Measurements from ENCODE around the gene RPL38.

The RPL38 gene

DNA sequence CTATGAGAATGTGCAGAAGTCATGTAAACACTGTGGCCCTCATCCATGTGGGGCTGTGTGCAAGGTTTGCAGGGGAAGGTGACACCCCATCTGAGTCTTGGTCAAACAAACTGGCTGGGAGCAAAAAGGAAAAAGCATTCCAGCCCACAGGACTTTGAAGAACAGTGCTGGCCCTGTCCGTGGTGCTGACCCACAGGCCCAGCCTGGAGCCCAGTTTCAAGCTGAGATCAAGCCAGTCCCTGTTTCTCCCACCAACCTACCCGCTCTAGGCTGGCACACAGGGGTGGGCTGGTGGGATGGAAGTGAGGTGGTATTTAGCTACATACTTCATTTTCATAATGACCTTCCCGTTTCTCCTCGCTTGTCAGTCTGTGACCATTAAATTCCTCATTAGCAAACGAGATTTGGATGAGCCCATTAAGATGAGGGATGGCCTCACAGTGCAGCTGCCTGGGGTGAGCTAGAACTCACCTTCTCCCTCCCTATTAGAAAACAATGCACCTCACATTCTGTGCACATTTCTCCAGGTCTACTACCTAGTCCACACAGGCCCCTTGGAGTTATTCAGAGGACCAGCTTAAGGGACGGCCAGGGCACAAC is 12.6 kb upstream of the RPL38 start:
- H3K4me3 ChIP-seq (ENCODE audit: low read depth, low read length): no peak overlapping the region
- TF ChIP-seq, protein P1, sequence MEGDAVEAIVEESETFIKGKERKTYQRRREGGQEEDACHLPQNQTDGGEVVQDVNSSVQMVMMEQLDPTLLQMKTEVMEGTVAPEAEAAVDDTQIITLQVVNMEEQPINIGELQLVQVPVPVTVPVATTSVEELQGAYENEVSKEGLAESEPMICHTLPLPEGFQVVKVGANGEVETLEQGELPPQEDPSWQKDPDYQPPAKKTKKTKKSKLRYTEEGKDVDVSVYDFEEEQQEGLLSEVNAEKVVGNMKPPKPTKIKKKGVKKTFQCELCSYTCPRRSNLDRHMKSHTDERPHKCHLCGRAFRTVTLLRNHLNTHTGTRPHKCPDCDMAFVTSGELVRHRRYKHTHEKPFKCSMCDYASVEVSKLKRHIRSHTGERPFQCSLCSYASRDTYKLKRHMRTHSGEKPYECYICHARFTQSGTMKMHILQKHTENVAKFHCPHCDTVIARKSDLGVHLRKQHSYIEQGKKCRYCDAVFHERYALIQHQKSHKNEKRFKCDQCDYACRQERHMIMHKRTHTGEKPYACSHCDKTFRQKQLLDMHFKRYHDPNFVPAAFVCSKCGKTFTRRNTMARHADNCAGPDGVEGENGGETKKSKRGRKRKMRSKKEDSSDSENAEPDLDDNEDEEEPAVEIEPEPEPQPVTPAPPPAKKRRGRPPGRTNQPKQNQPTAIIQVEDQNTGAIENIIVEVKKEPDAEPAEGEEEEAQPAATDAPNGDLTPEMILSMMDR (IDR thresholded peaks at IDR 0.05; ENCODE audit: low read depth, low read length): no peak
- DNase-seq (ENCODE audit: low read depth, low spot score): no peak
- in situ Hi-C loops (cut with HindIII; ENCODE audit: low sequenced_read_pairs): no loop called here

DNA sequence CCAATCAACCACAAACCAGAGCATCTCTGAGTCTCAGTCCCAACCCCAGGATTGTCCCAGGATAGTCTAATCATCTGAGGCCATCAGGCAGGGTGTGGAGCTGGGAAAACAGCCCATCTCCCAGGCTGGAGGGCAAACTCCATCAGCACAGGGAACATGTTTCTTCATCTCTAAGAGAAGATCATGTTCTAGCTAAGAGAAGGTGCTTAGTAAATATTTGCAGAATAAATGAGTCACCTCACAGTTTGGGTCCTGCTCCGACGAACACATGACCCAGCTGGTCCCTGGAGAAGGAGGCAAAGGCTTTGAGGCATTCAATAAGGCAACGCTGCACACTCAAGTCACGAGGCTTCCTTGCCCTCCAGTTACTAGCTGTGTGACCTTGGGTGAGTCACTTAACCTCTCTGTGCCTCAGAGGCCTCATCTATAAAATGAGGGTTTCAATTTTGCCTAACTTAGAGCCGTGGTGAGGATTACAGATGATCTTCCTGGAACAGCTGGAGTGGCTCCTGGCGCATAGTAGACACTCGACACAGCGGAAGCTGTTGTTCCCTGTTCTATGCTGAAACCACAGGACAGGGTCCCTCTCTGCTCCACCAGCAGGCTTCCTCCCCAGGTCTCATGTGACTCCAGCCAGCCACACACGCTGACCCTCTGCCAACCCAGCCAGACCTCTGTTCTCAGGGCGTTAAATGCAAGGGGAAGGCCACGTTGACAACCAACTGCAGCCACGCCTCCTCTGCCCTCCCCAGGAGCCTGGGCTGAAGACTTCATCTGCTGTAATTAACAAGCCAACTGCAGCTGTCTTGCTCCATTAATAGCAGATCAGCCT is 10.3 kb upstream of the RPL38 start:
- in situ Hi-C loops (cut with HindIII; ENCODE audit: low sequenced_read_pairs): no loop called here
- H3K4me3 ChIP-seq (ENCODE audit: low read depth, low read length): no peak overlapping the region
- no peak for DNase-seq (ENCODE audit: low read depth, low spot score)
- TF ChIP-seq, protein P1 (IDR thresholded peaks at IDR 0.05; ENCODE audit: low read depth, low read length): no peak

DNA sequence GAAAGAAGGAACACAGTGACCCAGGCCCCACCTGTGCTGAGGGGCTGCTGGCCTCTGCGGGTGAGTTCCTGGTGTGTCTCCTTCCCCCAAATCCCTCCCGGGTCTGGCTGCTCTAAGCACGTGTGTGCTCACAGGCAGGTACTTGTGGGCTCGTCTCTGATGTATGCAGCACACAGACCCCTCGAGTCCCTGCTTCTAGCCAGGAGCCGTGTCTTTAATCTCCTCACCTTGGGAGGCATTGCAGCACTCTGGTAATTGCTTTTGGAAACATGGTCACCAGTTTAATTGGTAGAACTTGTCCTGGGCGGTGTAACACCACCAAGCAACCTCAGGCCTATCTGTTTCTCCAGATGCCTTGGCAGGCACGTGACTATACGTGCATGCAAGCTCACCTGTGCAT is 8.8 kb upstream of the RPL38 start:
- TF ChIP-seq, protein P1 (IDR thresholded peaks at IDR 0.05; ENCODE audit: low read depth, low read length): no peak
- no peak for DNase-seq (ENCODE audit: low read depth, low spot score)
- H3K4me3 ChIP-seq (ENCODE audit: low read depth, low read length): no peak overlapping the region
- in situ Hi-C loops (cut with HindIII; ENCODE audit: low sequenced_read_pairs): no loop called here

DNA sequence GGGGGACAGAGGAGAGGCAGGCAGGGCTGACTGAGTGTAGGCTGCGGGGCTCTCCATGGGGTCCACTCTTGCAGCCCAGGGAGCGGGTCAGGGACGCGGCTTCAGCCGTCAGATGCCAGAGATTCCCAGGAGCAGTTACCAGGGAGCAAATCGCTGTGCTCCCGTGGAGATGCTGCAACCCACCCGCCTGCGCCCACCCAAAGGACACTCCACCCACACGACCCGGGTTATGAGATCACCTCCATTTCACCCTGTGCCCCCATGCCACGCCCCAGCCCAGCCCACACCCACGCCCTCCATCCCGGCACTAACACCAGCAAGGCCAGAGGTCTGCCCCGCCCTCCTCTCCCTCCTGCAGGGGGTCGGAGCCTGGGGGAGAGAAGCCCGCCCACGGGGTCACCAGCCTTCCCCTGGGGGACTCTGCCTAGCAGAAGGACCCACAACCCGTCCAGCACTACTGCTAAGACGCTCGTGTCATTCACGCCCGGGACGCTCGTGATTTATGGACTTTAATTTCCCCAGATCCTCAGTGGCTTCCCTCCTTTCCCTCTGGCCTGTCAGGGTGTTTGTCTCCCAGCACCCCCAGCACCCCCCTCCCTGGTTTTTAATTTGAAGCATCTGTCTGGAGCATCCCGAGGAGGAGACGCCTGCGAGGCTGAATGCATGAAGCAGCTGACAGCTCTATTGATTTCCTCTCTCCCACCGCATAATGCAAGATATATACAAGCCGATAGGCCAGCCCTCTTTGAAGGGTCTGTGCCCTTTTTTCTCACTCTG is 6.7 kb upstream of the RPL38 start:
- no peak for DNase-seq (ENCODE audit: low read depth, low spot score)
- H3K4me3 ChIP-seq (ENCODE audit: low read depth, low read length): no peak overlapping the region
- in situ Hi-C loops (cut with HindIII; ENCODE audit: low sequenced_read_pairs): no loop called here
- TF ChIP-seq, protein P1 (IDR thresholded peaks at IDR 0.05; ENCODE audit: low read depth, low read length): no peak

DNA sequence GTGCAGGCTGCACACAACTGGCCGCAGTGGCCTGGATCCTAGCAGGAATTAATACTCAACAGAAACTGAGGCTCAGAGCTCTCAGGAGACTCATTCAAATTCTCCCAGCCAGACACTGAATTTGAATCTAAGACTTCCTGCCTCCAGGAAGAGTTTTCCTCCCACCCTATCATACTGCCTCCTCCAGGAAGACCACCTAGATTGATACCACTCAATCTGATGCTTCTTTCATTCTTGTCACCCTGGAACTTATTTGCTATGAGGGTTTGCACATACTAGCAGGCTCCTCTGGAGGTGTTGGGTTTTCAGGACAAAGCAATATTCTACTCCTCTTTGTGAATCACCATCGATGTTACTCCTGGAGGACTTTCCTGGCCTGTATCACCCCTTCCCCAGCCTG is 5.7 kb upstream of the RPL38 start:
- in situ Hi-C loops (cut with HindIII; ENCODE audit: low sequenced_read_pairs): no loop called here
- no peak for DNase-seq (ENCODE audit: low read depth, low spot score)
- TF ChIP-seq, protein P1 (IDR thresholded peaks at IDR 0.05; ENCODE audit: low read depth, low read length): no peak

DNA sequence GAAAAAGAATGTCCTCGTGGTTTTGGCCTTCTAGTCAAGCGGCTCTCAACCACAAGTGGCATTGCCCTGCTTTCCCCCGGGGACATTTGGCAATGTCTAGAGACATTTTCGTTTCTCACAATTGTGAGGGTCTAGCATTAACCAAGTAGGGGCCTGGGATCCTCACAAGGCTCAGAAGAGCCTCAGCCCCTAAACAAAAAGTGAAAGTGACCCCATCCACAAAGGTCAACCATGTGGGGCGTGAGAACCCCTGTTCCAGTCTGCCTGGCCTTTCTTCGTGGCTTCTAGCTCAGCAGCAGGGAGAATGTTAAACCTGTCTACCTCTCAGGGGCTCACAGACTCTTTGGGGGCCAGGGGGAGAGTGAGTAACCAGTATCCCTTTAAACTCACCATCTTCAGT is 4.8 kb upstream of the RPL38 start:
- TF ChIP-seq, protein P1 (IDR thresholded peaks at IDR 0.05; ENCODE audit: low read depth, low read length): no peak
- in situ Hi-C loops (cut with HindIII; ENCODE audit: low sequenced_read_pairs): no loop called here
- no peak overlapping the region for H3K4me3 ChIP-seq (ENCODE audit: low read depth, low read length)
- DNase-seq (ENCODE audit: low read depth, low spot score): no peak

More for the DNA sequence above, 5.7 kb upstream of the RPL38 start:
- H3K4me3 ChIP-seq (ENCODE audit: low read depth, low read length): no peak overlapping the region
